HepG2 (cell line): ENCODE measurements around the gene PYGL. TPM values are rescaled to one million over a fixed set of nuclear protein-coding genes. Genes with fewer than 3 reads are reported as not detected.
A peak's percentile ranks its signal among the peaks of the same experiment; 100 is the strongest.

ENCODE experiments used
- AKAP8 ChIP-seq: sonication (generic); formaldehyde crosslinking; IDR thresholded peaks from 2 replicates; pipeline ENCODE4 v1.5.1; 2020; ENCODE audit warnings: mild to moderate bottlenecking, missing genetic modification reagents
- ARHGAP35 ChIP-seq: sonication (generic); formaldehyde crosslinking; IDR thresholded peaks from 2 replicates; pipeline ENCODE4 v1.9.0; 2022; ENCODE audit warnings: mild to moderate bottlenecking, inconsistent platforms, moderate library complexity, missing genetic modification reagents, borderline replicate concordance
- ATF2 ChIP-seq: sonication (generic); formaldehyde crosslinking; IDR thresholded peaks from 2 replicates; pipeline ENCODE4 v1.4.0; 2020; ENCODE audit warnings: missing genetic modification reagents
- CREB1 ChIP-seq, 2 experiments: fragments of 450-650 bp in 1 of 2; IDR thresholded peaks; 2 replicates each; pipeline ENCODE4 v1.6.1; 2016 to 2017; ENCODE audit warnings: control low read depth in 1 of 2, mild to moderate bottlenecking in 1 of 2, missing compliant biosample characterization in 1 of 2, missing genetic modification characterization in 1 of 2
- DNMT1 ChIP-seq: sonication (generic); formaldehyde crosslinking; IDR thresholded peaks from 2 replicates; pipeline ENCODE4 v1.5.1; 2020; ENCODE audit warnings: mild to moderate bottlenecking, missing genetic modification reagents
- HNF1B ChIP-seq: sonication (generic); formaldehyde crosslinking; IDR thresholded peaks from 2 replicates; pipeline ENCODE4 v1.5.1; 2020; ENCODE audit warnings: mild to moderate bottlenecking, moderate library complexity, missing genetic modification reagents
- KLF15 ChIP-seq: sonication (generic); formaldehyde crosslinking; IDR thresholded peaks from 2 replicates; pipeline ENCODE4 v1.8.1; 2023; ENCODE audit warnings: borderline replicate concordance, mild to moderate bottlenecking, inconsistent platforms, missing genetic modification reagents, mixed read lengths
- KLF16 ChIP-seq, 2 experiments: sonication (generic) in 1 of 2; formaldehyde crosslinking in 1 of 2; IDR thresholded peaks; 2 replicates each; pipeline versions ENCODE4 v1.6.1 to v1.8.0; 2016 to 2023; ENCODE audit warnings: missing genetic modification reagents in 2 of 2, missing compliant biosample characterization in 1 of 2
- SNAPC2 ChIP-seq: sonication (generic); formaldehyde crosslinking; IDR thresholded peaks from 2 replicates; pipeline ENCODE4 v1.8.1; 2022; ENCODE audit warnings: mild to moderate bottlenecking, missing genetic modification reagents
- SOX5 ChIP-seq: IDR thresholded peaks from 2 replicates; pipeline ENCODE4 v1.6.1; 2016; ENCODE audit warnings: borderline replicate concordance
- TEAD3 ChIP-seq: optimal IDR thresholded peaks from 2 replicates; pipeline ENCODE3; 2016; ENCODE audit warnings: borderline replicate concordance
- YY1 ChIP-seq: IDR thresholded peaks from 2 replicates; pipeline ENCODE4 v1.6.1; 2011; ENCODE audit warnings: low read length, low read depth, moderate library complexity, mild to moderate bottlenecking; ENCODE audit not compliant: insufficient read depth, insufficient replicate concordance
- ZHX2 ChIP-seq, 2 experiments: sonication (generic) in 1 of 2; formaldehyde crosslinking in 1 of 2; IDR thresholded peaks; 2 replicates each; pipeline versions ENCODE4 v1.6.1 to v1.9.0; 2014 to 2022; ENCODE audit warnings: antibody characterized with exemption in 1 of 2, borderline replicate concordance in 1 of 2, inconsistent platforms in 1 of 2, low read depth in 1 of 2, missing genetic modification reagents in 1 of 2
- ZNF281 ChIP-seq: sonication (generic); formaldehyde crosslinking; IDR thresholded peaks from 2 replicates; pipeline ENCODE4 v1.4.0; 2020; ENCODE audit warnings: missing genetic modification reagents, borderline replicate concordance
- ZNF367 ChIP-seq: sonication (generic); formaldehyde crosslinking; IDR thresholded peaks from 2 replicates; pipeline ENCODE4 v1.4.0; 2020; ENCODE audit warnings: missing genetic modification reagents, borderline replicate concordance
- polyA plus RNA-seq, 8 experiments: library from polyadenylated mRNA; depleted of rRNA in 3 of 8; stranded (reverse) in 7 of 8; unstranded in 1 of 8; fragments of >200 nt; fragmentation: Illumina TruSeq in 4 of 8; extraction: Trizol in 4 of 8; gene quantifications; 2 replicates each; pipeline versions ENCODE4 v1.2.1 to v1.2.3, GENCODE V29; 2011 to 2016; ENCODE audit warnings: low read depth in 4 of 8, missing spikeins in 1 of 8, mixed read lengths in 1 of 8; ENCODE audit not compliant: insufficient read depth in 1 of 8
- total RNA-seq, 5 experiments: library from RNA; depleted of rRNA; stranded (reverse); fragments of >200 nt; fragmentation: Illumina TruSeq; extraction: Trizol; gene quantifications; 2 replicates each; pipeline ENCODE4 v1.2.3, GENCODE V29; 2016; ENCODE audit warnings: low read depth in 1 of 5

The PYGL gene
- total and polyA plus RNA-seq, 2 of the 13 experiments (the other 11 are each of a cell fraction or from before 2014, with no cell fraction given), result 98.4 to 110 TPM

GRCh38 chr14:50943261-50943942 is 881 bp downstream of the PYGL start (continued):
- no peak; the same call in 1 of the 2 replicates for TF ChIP-seq ATF2 (CRISPR knock-in tag)
- TF ChIP-seq SNAPC2 (CRISPR knock-in tag), result no peak
- TF ChIP-seq DNMT1 (CRISPR knock-in tag), result no peak
- no peak for TF ChIP-seq KLF15 (CRISPR knock-in tag)
- no peak for TF ChIP-seq ZHX2 (IDR thresholded peaks at IDR 0.05; ENCODE audit: low read depth)
- TF ChIP-seq ZHX2 (CRISPR knock-in tag; IDR thresholded peaks at IDR 0.05; ENCODE audit: borderline replicate concordance), result no peak; the same call in 1 of the 2 replicates
- TF ChIP-seq ZNF367 (CRISPR knock-in tag), result no peak
- TF ChIP-seq TEAD3 (CRISPR knock-in tag), result peak; percentile 80
- 0 out of 2 replicates have a peak, but pooled peaks have one; percentile 60 for TF ChIP-seq AKAP8 (CRISPR knock-in tag)
- TF ChIP-seq YY1, result no peak
- peak; percentile 59; the same call in 1 of the 2 replicates for TF ChIP-seq HNF1B (CRISPR knock-in tag)
- peak in 1 of 2 experiments; percentile 25; a peak in 1 of 4 replicates for TF ChIP-seq KLF16 (CRISPR knock-in tag; IDR thresholded peaks at IDR 0.05)
- TF ChIP-seq CREB1 (IDR thresholded peaks at IDR 0.05), result no peak
- TF ChIP-seq CREB1 (CRISPR knock-in tag; IDR thresholded peaks at IDR 0.05), result no peak
- no peak for TF ChIP-seq ARHGAP35 (CRISPR knock-in tag)
- 0 out of 2 replicates have a peak, but pooled peaks have one; percentile 9 for TF ChIP-seq SOX5 (CRISPR knock-in tag)
- no peak for TF ChIP-seq ZNF281 (CRISPR knock-in tag)
